ENCODE results near the gene TRIP13. TPM values are rescaled to one million over a fixed set of nuclear protein-coding genes. Genes with fewer than 3 reads are reported as not detected.
"Not testable (repeated sequence)": the region's sequence is repeated elsewhere in the genome, so short reads cannot be mapped to it uniquely, and the experiment has no call there.

Gene TRIP13
- polyA plus RNA-seq, result 2.1 and 2.6 TPM in 2 replicates
- 2.1 and 2.4 TPM in 2 replicates for polyA minus RNA-seq

GRCh38 chr5:892394-893136 is at the start of gene TRIP13, which contains the start of gene BRD9:
Gene TRIP13 (plus strand): TSS chr5:892884. CDS start chr5:892999, 115 bp downstream.
Gene BRD9 (minus strand): TSS chr5:892801. CDS start chr5:892657, 144 bp downstream.
- H3K9me3 ChIP-seq (ENCODE audit: low read length), result no peaks in the 10 kb centered on the region
- H3K27ac ChIP-seq (ENCODE audit: low read length), result peak within 1 kb of the TSS; percentile 77
- peak; percentile 100 for TF ChIP-seq MXI1 (conservative IDR thresholded peaks at IDR 0.05; ENCODE audit: poor library complexity, severe bottlenecking)
- TF ChIP-seq EP300 (conservative IDR thresholded peaks at IDR 0.05; ENCODE audit: poor library complexity, severe bottlenecking), result peak; percentile 78
- TF ChIP-seq CTCF (IDR thresholded peaks at IDR 0.05; ENCODE audit: poor library complexity, severe bottlenecking), result peak; percentile 46
- TF ChIP-seq SMC3 (conservative IDR thresholded peaks at IDR 0.05; ENCODE audit: poor library complexity), result peak; percentile 57
- no peak for TF ChIP-seq EZH2 (IDR thresholded peaks at IDR 0.05; ENCODE audit: borderline replicate concordance, insufficient read depth, low read length, poor library complexity, severe bottlenecking)
- TF ChIP-seq REST (IDR thresholded peaks at IDR 0.05; ENCODE audit: borderline replicate concordance), result no peak
- peak; percentile 90 for TF ChIP-seq POLR2AphosphoS5 (IDR thresholded peaks at IDR 0.05)
- TF ChIP-seq RAD21 (conservative IDR thresholded peaks at IDR 0.05), result peak; percentile 49
- no peak for TF ChIP-seq TAF1 (IDR thresholded peaks at IDR 0.05; ENCODE audit: low read depth)
- H3K9me2 ChIP-seq (ENCODE audit: insufficient read depth, low read length), result no peaks in the 10 kb centered on the region
- peak within 1 kb of the TSS; percentile 89 for H3K4me2 ChIP-seq (ENCODE audit: low read length)
- peaks cover 28% of the 10 kb centered on the region for H3K79me2 ChIP-seq (replicated peaks; ENCODE audit: insufficient read depth, low read length)
- peak within 1 kb of the TSS; percentile 83 for H2AFZ ChIP-seq (ENCODE audit: low read depth, low read length)
- no peaks in the 10 kb centered on the region for H3K27me3 ChIP-seq (ENCODE audit: insufficient read depth, low read depth, low read length)
- peak within 1 kb of the TSS; percentile 81 for H3K9ac ChIP-seq (ENCODE audit: low read length)
- no peaks in the 10 kb centered on the region for H3K36me3 ChIP-seq (ENCODE audit: insufficient read depth, low read length)
- peak within 1 kb of the TSS; percentile 85 for H3K4me3 ChIP-seq (ENCODE audit: low read length)
- H3F3A ChIP-seq (ENCODE audit: insufficient read depth, low read length, poor library complexity, severe bottlenecking), result no peaks in the 10 kb centered on the region
- no peaks in the 10 kb centered on the region for H4K20me1 ChIP-seq (ENCODE audit: insufficient read depth)

GRCh38 chr5:843371-843770 is 49.3 kb upstream of the TRIP13 start:
- H3K4me2 ChIP-seq (ENCODE audit: low read length); H3K9me2 ChIP-seq (ENCODE audit: insufficient read depth, low read length); H3K27me3 ChIP-seq (ENCODE audit: insufficient read depth, low read depth, low read length); H2AFZ ChIP-seq (ENCODE audit: low read depth, low read length); H3K36me3 ChIP-seq (ENCODE audit: insufficient read depth, low read length); H3K27ac ChIP-seq (ENCODE audit: low read length); H3F3A ChIP-seq (ENCODE audit: insufficient read depth, low read length, poor library complexity, severe bottlenecking); H3K9me3 ChIP-seq (ENCODE audit: low read length); H3K4me3 ChIP-seq (ENCODE audit: low read length); H3K79me2 ChIP-seq (replicated peaks; ENCODE audit: insufficient read depth, low read length); H3K9ac ChIP-seq (ENCODE audit: low read length); H4K20me1 ChIP-seq (ENCODE audit: insufficient read depth): not testable (repeated sequence)

- not testable (repeated sequence) for H3K9ac ChIP-seq (ENCODE audit: low read length); H3K27ac ChIP-seq (ENCODE audit: low read length); H2AFZ ChIP-seq (ENCODE audit: low read depth, low read length); H3K27me3 ChIP-seq (ENCODE audit: insufficient read depth, low read depth, low read length); H3K4me2 ChIP-seq (ENCODE audit: low read length); H3K4me3 ChIP-seq (ENCODE audit: low read length); H3K9me2 ChIP-seq (ENCODE audit: insufficient read depth, low read length); H3K79me2 ChIP-seq (replicated peaks; ENCODE audit: insufficient read depth, low read length); H4K20me1 ChIP-seq (ENCODE audit: insufficient read depth); H3F3A ChIP-seq (ENCODE audit: insufficient read depth, low read length, poor library complexity, severe bottlenecking); H3K36me3 ChIP-seq (ENCODE audit: insufficient read depth, low read length); H3K9me3 ChIP-seq (ENCODE audit: low read length)
Measured at GRCh38 chr5:843926-844325, 48.8 kb upstream of the TRIP13 start.

- H3K27ac ChIP-seq (ENCODE audit: low read length), result not testable (repeated sequence)
Measured at GRCh38 chr5:844426-844825, 48.3 kb upstream of the TRIP13 start.

More at GRCh38 chr5:844426-844825, 48.3 kb upstream of the TRIP13 start:
- H3K36me3 ChIP-seq (ENCODE audit: insufficient read depth, low read length); H3K9me3 ChIP-seq (ENCODE audit: low read length); H3K4me2 ChIP-seq (ENCODE audit: low read length); H3K27me3 ChIP-seq (ENCODE audit: insufficient read depth, low read depth, low read length); H3K4me3 ChIP-seq (ENCODE audit: low read length); H3K9ac ChIP-seq (ENCODE audit: low read length); H2AFZ ChIP-seq (ENCODE audit: low read depth, low read length); H3F3A ChIP-seq (ENCODE audit: insufficient read depth, low read length, poor library complexity, severe bottlenecking); H3K9me2 ChIP-seq (ENCODE audit: insufficient read depth, low read length); H4K20me1 ChIP-seq (ENCODE audit: insufficient read depth); H3K79me2 ChIP-seq (replicated peaks; ENCODE audit: insufficient read depth, low read length): not testable (repeated sequence)
